ENCODE results near the gene LNPEP. TPM values are rescaled to one million over a fixed set of nuclear protein-coding genes. Genes with fewer than 3 reads are reported as not detected.

Gene LNPEP
- total RNA-seq, 1 experiment from 2014 or later, result 6.4 TPM

- Mint-ChIP-seq H3K4me1 (peaks cover 6% of the 10 kb centered on the region), H3K36me3 (no peaks in the 10 kb centered on the region), H3K27me3 (ENCODE audit: low read depth) (no peaks in the 10 kb centered on the region), H3K27ac (no peak overlapping the region), H3K9me3 (no peaks in the 10 kb centered on the region), H3K4me3 (no peak overlapping the region)
- ATAC-seq, result no peak
- ChIA-PET POLR2A (no interaction called here), CTCF (no interaction called here)
- TF ChIP-seq TEAD4 (CRISPR knock-in tag; IDR thresholded peaks at IDR 0.05) (no peak), ATF3 (CRISPR knock-in tag; conservative IDR thresholded peaks at IDR 0.05) (no peak), SP1 (CRISPR knock-in tag; conservative IDR thresholded peaks at IDR 0.05) (no peak), CREB1 (CRISPR knock-in tag; IDR thresholded peaks at IDR 0.05) (no peak), MAX (CRISPR knock-in tag; IDR thresholded peaks at IDR 0.05) (no peak), ZNF219 (CRISPR knock-in tag; IDR thresholded peaks at IDR 0.05; ENCODE audit: borderline replicate concordance) (no peak), FOXP4 (CRISPR knock-in tag; IDR thresholded peaks at IDR 0.05) (no peak), AR (CRISPR knock-in tag; IDR thresholded peaks at IDR 0.05) (no peak), USF1 (CRISPR knock-in tag; IDR thresholded peaks at IDR 0.05) (no peak), CBFB (CRISPR knock-in tag; IDR thresholded peaks at IDR 0.05; ENCODE audit: low read depth) (no peak), AFF4 (CRISPR knock-in tag; IDR thresholded peaks at IDR 0.05; ENCODE audit: borderline replicate concordance) (no peak), ZNF138 (CRISPR knock-in tag; conservative IDR thresholded peaks at IDR 0.05) (no peak), ZNF121 (CRISPR knock-in tag; IDR thresholded peaks at IDR 0.05) (no peak), KAT7 (CRISPR knock-in tag; IDR thresholded peaks at IDR 0.05; ENCODE audit: borderline replicate concordance) (no peak), CDX4 (CRISPR knock-in tag; IDR thresholded peaks at IDR 0.05; ENCODE audit: borderline replicate concordance) (no peak), ZNF532 (CRISPR knock-in tag; IDR thresholded peaks at IDR 0.05; ENCODE audit: borderline replicate concordance) (no peak), ZNF423 (CRISPR knock-in tag; IDR thresholded peaks at IDR 0.05) (no peak), JUN (CRISPR knock-in tag; IDR thresholded peaks at IDR 0.05) (no peak), GABPB1 (CRISPR knock-in tag; IDR thresholded peaks at IDR 0.05) (no peak)
- no peak for DNase-seq (ENCODE audit: low spot score)
These were observed 87.0 kb downstream of the LNPEP start for GRCh38 chr5:97022898-97023297.

Measured in WTC11 (cell line).